CD14-positive monocyte (primary cell): Measurements from ENCODE around the gene ZNF649. TPM values are rescaled to one million over a fixed set of nuclear protein-coding genes. Genes with fewer than 3 reads are reported as not detected.

Experiments
- DNase-seq, 3 donors: peaks; one replicate each; pipeline ENCODE4 v3.0.0-alpha.2; 2011 to 2022
- H2AFZ ChIP-seq: 2 replicates; pipeline ENCODE4 v1.6.0; 2012; ENCODE audit warnings: mild to moderate bottlenecking, low read depth, low read length, inconsistent platforms; ENCODE audit not compliant: insufficient read depth, poor library complexity, severe bottlenecking
- H3K27ac ChIP-seq, 2 donors: 1 replicate in 1 of 2; 2 replicates in 1 of 2; pipeline ENCODE4 v1.5.1; 2012 to 2013; ENCODE audit warnings: low read length in 2 of 2, control low read depth in 1 of 2, inconsistent platforms in 1 of 2, low read depth in 1 of 2, mild to moderate bottlenecking in 1 of 2
- H3K27me3 ChIP-seq, 2 donors: one replicate each; pipeline versions ENCODE4 v1.6.0 to v1.6.1; 2011 to 2013; ENCODE audit warnings: low read length in 2 of 2; ENCODE audit not compliant: control insufficient read depth in 2 of 2, insufficient read depth in 2 of 2
- H3K36me3 ChIP-seq, 2 donors: replicated peaks in 1 of 2; 1 replicate in 1 of 2; 2 replicates in 1 of 2; pipeline versions ENCODE4 v1.5.1 to v1.6.1; 2012 to 2013; ENCODE audit warnings: low read length in 2 of 2, control low read depth in 1 of 2, inconsistent platforms in 1 of 2, mild to moderate bottlenecking in 1 of 2; ENCODE audit not compliant: insufficient read depth in 2 of 2, control insufficient read depth in 1 of 2
- H3K4me1 ChIP-seq, 2 donors: 1 replicate in 1 of 2; 2 replicates in 1 of 2; pipeline versions ENCODE4 v1.5.1 to v1.6.1; 2012 to 2013; ENCODE audit warnings: low read length in 2 of 2, control low read depth in 1 of 2, inconsistent platforms in 1 of 2, mild to moderate bottlenecking in 1 of 2, moderate library complexity in 1 of 2; ENCODE audit not compliant: insufficient read depth in 2 of 2, control insufficient read depth in 1 of 2
- H3K4me2 ChIP-seq: replicated peaks from 2 replicates; pipeline ENCODE3; 2012; ENCODE audit warnings: low read length, moderate library complexity, mild to moderate bottlenecking; ENCODE audit not compliant: poor library complexity, severe bottlenecking; ENCODE audit errors: extremely low read depth
- H3K4me3 ChIP-seq, 3 experiments: fragments of 200-600 bp in 1 of 3; sonication (generic) in 1 of 3; replicated peaks in 1 of 3; 1 replicate in 2 of 3; 2 replicates in 1 of 3; pipeline ENCODE4 v1.5.1; 2011 to 2013; ENCODE audit warnings: low read length in 3 of 3, mild to moderate bottlenecking in 3 of 3, control low read depth in 2 of 3, low read depth in 2 of 3, inconsistent platforms in 1 of 3, moderate library complexity in 1 of 3
- H3K79me2 ChIP-seq: 2 replicates; pipeline ENCODE4 v1.6.0; 2012; ENCODE audit warnings: mild to moderate bottlenecking, control low read depth, inconsistent platforms, low read length, moderate library complexity; ENCODE audit not compliant: insufficient read depth
- H3K9ac ChIP-seq: 2 replicates; pipeline ENCODE4 v1.6.0; 2017; ENCODE audit warnings: low read length, mild to moderate bottlenecking; ENCODE audit not compliant: insufficient read depth, poor library complexity, severe bottlenecking
- H3K9me3 ChIP-seq, 2 donors: replicated peaks in 1 of 2; 1 replicate in 1 of 2; 2 replicates in 1 of 2; pipeline versions ENCODE4 v1.5.1 to v1.6.1; 2012 to 2013; ENCODE audit warnings: low read length in 2 of 2, control low read depth in 1 of 2; ENCODE audit not compliant: control insufficient read depth in 1 of 2, insufficient read depth in 1 of 2
- H4K20me1 ChIP-seq: 2 replicates; pipeline ENCODE4 v1.6.0; 2012; ENCODE audit warnings: mild to moderate bottlenecking, low read length, control low read depth, moderate library complexity; ENCODE audit not compliant: insufficient read depth
- H3K27ac Mint-ChIP-seq, 7 donors: one replicate each; pipeline ENCODE4 v1.8.0; 2020; ENCODE audit warnings: mild to moderate bottlenecking in 7 of 7, mixed read lengths in 7 of 7, moderate library complexity in 6 of 7, inconsistent platforms in 2 of 7
- H3K27me3 Mint-ChIP-seq, 3 donors: one replicate each; pipeline ENCODE4 v1.8.0; 2021 to 2022; ENCODE audit warnings: low read depth in 3 of 3, mild to moderate bottlenecking in 3 of 3, mixed read lengths in 3 of 3, moderate library complexity in 3 of 3, inconsistent platforms in 1 of 3
- H3K36me3 Mint-ChIP-seq, 2 donors: one replicate each; pipeline ENCODE4 v1.8.0; 2020; ENCODE audit warnings: mixed read lengths in 2 of 2, inconsistent platforms in 1 of 2, mild to moderate bottlenecking in 1 of 2
- H3K4me1 Mint-ChIP-seq: one replicate; pipeline ENCODE4 v1.8.0; 2020; ENCODE audit warnings: mild to moderate bottlenecking, mixed read lengths
- H3K4me3 Mint-ChIP-seq, 2 donors: one replicate each; pipeline ENCODE4 v1.8.0; 2020; ENCODE audit warnings: mild to moderate bottlenecking in 2 of 2, mixed read lengths in 2 of 2, moderate library complexity in 1 of 2
- H3K9me3 Mint-ChIP-seq, 7 donors: one replicate each; pipeline ENCODE4 v1.8.0; 2020 to 2022; ENCODE audit warnings: mixed read lengths in 7 of 7, mild to moderate bottlenecking in 6 of 7, moderate library complexity in 6 of 7, inconsistent platforms in 2 of 7
- WGBS: methylation state at CpG from one replicate; pipeline ENCODE4 v1.1.5; 2013; ENCODE audit warnings: missing lambda C conversion rate; ENCODE audit not compliant: insufficient coverage; 5-methylcytosine and 5-hydroxymethylcytosine counted together
- intact Hi-C, 2 donors: fragments of 100-400 bp; cut with micrococcal nuclease; formaldehyde crosslinking; loops; one replicate each; pipeline versions ENCODE4 v1.15.0 to v1.15.1; 2023
- polyA plus RNA-seq, 3 donors: library from polyadenylated mRNA; depleted of rRNA in 1 of 3; unstranded in 2 of 3; stranded (reverse) in 1 of 3; fragments of 300-500 nt in 2 of 3; fragments of >200 nt in 1 of 3; fragmentation: Illumina TruSeq in 2 of 3; gene quantifications; 1 replicate in 2 of 3; 2 replicates in 1 of 3; pipeline ENCODE4 v1.2.3, GENCODE V29; 2012 to 2021
- TF ChIP-seq, protein P1 (sequence below): fragments of 200-600 bp; IDR thresholded peaks from one replicate; pipeline ENCODE4 v1.8.0; 2022; ENCODE audit warnings: antibody characterized with exemption, mild to moderate bottlenecking

ZNF649 gene
- polyA plus RNA-seq, 3 donors: 1.9 to 4.8 (median 3.9) TPM

DNA sequence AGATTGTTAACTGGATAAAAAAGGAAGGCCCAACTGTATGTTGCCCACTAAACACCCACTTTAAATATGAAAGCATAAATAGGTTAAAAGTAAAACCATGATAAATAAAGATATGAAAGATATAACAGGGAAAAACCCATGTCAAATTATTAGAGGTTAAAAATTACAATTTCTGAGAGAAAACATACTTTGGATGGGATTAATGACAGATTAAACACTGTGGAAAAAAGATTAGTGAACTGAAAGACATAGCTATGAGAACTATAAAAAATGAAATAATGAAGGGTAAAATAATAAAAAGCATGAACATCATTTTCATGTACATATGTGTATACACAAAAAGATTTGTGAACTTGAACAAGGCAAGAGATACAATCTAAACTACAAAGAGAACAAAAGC lies 14.9 kb downstream of the ZNF649 start:
- no peaks in the 10 kb centered on the region for H3K79me2 ChIP-seq
- peaks cover 43 to 60% of the 10 kb centered on the region in 2 donors for H3K36me3 ChIP-seq
- no peak for DNase-seq
- H3K4me2 ChIP-seq: no peak overlapping the region
- H4K20me1 ChIP-seq: no peaks in the 10 kb centered on the region
- H3K9me3 Mint-ChIP-seq: peaks cover 61 to 95% (median 89%) of the 10 kb centered on the region in 7 donors
- peaks cover 4 to 12% of the 10 kb centered on the region in 2 donors for H3K4me1 ChIP-seq
- H3K36me3 Mint-ChIP-seq: peaks cover 49 to 71% of the 10 kb centered on the region in 2 donors
- no peak overlapping the region for H3K27ac ChIP-seq
- no peak overlapping the region for H3K4me3 Mint-ChIP-seq
- intact Hi-C loops: loop anchor here in 1 of 2 donors (5.0 kb wide), 1 partner anchor 97 kb away; the partner anchor contains the start of gene ZNF350
- H3K4me3 ChIP-seq: peak overlapping the region in 1 of 3 experiments; percentile 13
- H2AFZ ChIP-seq: no peak overlapping the region
- H3K9me3 ChIP-seq: peaks cover 61 to 96% of the 10 kb centered on the region in 2 donors
- peaks cover 0 to 6% (median 3%) of the 10 kb centered on the region in 3 donors for H3K27me3 Mint-ChIP-seq
- TF ChIP-seq, protein P1, sequence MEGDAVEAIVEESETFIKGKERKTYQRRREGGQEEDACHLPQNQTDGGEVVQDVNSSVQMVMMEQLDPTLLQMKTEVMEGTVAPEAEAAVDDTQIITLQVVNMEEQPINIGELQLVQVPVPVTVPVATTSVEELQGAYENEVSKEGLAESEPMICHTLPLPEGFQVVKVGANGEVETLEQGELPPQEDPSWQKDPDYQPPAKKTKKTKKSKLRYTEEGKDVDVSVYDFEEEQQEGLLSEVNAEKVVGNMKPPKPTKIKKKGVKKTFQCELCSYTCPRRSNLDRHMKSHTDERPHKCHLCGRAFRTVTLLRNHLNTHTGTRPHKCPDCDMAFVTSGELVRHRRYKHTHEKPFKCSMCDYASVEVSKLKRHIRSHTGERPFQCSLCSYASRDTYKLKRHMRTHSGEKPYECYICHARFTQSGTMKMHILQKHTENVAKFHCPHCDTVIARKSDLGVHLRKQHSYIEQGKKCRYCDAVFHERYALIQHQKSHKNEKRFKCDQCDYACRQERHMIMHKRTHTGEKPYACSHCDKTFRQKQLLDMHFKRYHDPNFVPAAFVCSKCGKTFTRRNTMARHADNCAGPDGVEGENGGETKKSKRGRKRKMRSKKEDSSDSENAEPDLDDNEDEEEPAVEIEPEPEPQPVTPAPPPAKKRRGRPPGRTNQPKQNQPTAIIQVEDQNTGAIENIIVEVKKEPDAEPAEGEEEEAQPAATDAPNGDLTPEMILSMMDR: no peak
- no peak overlapping the region for H3K9ac ChIP-seq
- no peak overlapping the region for H3K27ac Mint-ChIP-seq
- H3K4me1 Mint-ChIP-seq: peaks cover 17% of the 10 kb centered on the region
- H3K27me3 ChIP-seq: no peaks in the 10 kb centered on the region

DNA sequence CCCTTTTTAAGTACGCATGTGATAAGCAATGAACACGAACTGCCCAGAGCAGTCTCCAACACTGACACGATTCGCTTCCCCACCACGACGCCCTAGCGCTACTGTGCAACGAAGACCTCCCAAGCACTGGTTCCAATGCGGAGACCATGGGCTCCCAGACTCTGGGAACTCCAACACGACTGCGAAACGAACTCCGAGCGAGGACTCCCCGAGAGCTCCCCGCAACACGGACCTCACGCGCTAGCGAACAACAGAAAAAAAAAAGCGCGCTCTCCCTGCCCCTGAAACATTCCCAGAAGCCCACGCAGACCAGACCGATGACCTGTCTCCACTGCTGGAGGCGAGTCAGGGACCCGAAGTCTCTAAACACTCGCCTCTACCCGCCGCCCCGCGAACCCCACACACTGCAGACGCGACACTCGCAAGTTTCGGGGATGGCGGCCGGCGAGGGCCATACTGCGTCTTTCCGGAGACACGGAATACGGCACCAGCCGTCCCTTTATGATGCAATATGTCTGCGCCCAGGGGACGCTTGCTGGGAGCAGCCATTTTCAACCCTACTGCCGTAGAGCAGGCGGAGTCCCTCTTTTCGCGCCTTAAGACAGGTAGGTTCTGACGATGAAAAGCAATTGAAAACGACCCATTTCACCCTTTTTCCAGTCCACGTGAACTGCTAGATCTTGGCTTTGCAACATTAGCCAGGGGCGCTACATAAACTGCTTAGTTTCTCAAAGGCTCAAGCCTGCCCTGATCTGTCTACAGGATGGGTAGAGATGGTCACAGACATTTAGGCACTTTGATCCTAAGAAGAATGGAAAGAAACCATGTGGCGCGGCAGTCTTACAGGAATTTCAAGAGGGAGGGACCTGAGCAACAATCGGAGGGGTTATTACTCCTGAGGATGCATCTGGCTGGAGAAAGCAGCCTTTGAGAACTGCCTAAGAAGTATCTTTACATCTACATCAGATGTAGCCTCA lies 17.0 kb downstream of the ZNF649 start, which contains the start of gene ZNF577:
Gene ZNF577, minus strand, starts transcription at position 430 of the 977 bp plus-strand sequence. CDS start 7,569 bp downstream, outside the sequence.
- peaks cover 30 to 53% of the 10 kb centered on the region in 2 donors for H3K36me3 Mint-ChIP-seq
- H3K9me3 Mint-ChIP-seq: peaks cover 49 to 92% (median 80%) of the 10 kb centered on the region in 7 donors
- Histone ChIP-seq H3K79me2 (no peaks in the 10 kb centered on the region), H4K20me1 (no peaks in the 10 kb centered on the region), H3K9ac (peak within 1 kb of the TSS; percentile 53), H3K9me3 (peaks cover 56 to 94% of the 10 kb centered on the region in 2 donors), H3K4me1 (peaks cover 4 to 12% of the 10 kb centered on the region in 2 donors), H3K27me3 (no peaks in the 10 kb centered on the region), H2AFZ (peak within 1 kb of the TSS; percentile 85), H3K27ac (peak within 1 kb of the TSS; percentile 22 to 71), H3K4me3 (peak within 1 kb of the TSS; percentile 44 to 81 (median 67)), H3K36me3 (peaks cover 23 to 39% of the 10 kb centered on the region in 2 donors), H3K4me2 (peak within 1 kb of the TSS; percentile 73)
- peak within 1 kb of the TSS in 6 of 7 donors; percentile 62 to 91 (median 78) for H3K27ac Mint-ChIP-seq
- intact Hi-C loops: loop anchor here in 1 of 2 donors (5.0 kb wide), 1 partner anchor 99 kb away; the partner anchor contains the start of gene ZNF350
- TF ChIP-seq, protein P1: no peak
- H3K27me3 Mint-ChIP-seq: peaks cover 0 to 3% (median 3%) of the 10 kb centered on the region in 3 donors
- H3K4me1 Mint-ChIP-seq: peaks cover 17% of the 10 kb centered on the region
- H3K4me3 Mint-ChIP-seq: peak within 1 kb of the TSS; percentile 98 to 99
- peak; percentile 59 to 73 (median 71) for DNase-seq
- whole genome bisulfite sequencing: 23% methylated on average over 50 of the region's 56 CpGs
